BE2C (cell line): ENCODE results near the gene PATL1.
"Not testable (repeated sequence)": the region's sequence is repeated elsewhere in the genome, so short reads cannot be mapped to it uniquely, and the experiment has no call there.

Experiments
- DNase-seq: peaks from one replicate; pipeline ENCODE4 v3.0.0-alpha.2; 2020
- H3K27me3 ChIP-seq: fragments of 250-450 bp; sonication (Bioruptor Pico); 2 replicates; pipeline ENCODE4 v1.5.1; 2020; ENCODE audit warnings: mild to moderate bottlenecking
- H3K36me3 ChIP-seq: fragments of 250-450 bp; sonication (Bioruptor Pico); 2 replicates; pipeline ENCODE4 v1.5.1; 2020; ENCODE audit warnings: mild to moderate bottlenecking
- H3K4me1 ChIP-seq: fragments of 250-450 bp; sonication (Bioruptor Pico); 2 replicates; pipeline ENCODE4 v1.5.1; 2020
- H3K4me3 ChIP-seq: 2 replicates; pipeline ENCODE4 v1.5.1; 2011; ENCODE audit warnings: low read depth, low read length
- H3K9me3 ChIP-seq: fragments of 250-450 bp; sonication (Bioruptor Pico); 2 replicates; pipeline ENCODE4 v1.5.1; 2020
- TF ChIP-seq, protein P1 (sequence below): IDR thresholded peaks from 2 replicates; pipeline ENCODE4 v1.5.1; 2012; ENCODE audit warnings: mild to moderate bottlenecking, low read depth, low read length

PATL1 gene

DNA sequence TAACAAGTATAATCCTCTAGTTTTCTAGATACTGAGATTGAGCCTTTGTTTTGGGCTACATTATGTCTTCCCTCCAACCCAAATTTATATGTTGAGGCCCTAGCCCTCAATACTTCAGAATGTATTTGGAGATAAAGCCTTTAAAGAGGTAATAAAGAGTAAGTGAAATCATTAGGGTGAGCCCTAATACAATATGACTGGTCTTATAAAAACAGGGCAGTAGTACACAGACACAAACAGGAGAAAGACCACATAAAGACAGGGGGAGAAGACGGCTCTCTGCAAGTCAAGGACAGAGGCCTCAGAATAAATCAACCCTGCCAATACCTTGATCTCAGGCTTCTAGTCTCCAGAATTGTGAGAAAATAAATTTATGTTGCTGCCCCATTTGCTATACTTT is 38.5 kb upstream of the PATL1 start:
- DNase-seq, result no peak

DNA sequence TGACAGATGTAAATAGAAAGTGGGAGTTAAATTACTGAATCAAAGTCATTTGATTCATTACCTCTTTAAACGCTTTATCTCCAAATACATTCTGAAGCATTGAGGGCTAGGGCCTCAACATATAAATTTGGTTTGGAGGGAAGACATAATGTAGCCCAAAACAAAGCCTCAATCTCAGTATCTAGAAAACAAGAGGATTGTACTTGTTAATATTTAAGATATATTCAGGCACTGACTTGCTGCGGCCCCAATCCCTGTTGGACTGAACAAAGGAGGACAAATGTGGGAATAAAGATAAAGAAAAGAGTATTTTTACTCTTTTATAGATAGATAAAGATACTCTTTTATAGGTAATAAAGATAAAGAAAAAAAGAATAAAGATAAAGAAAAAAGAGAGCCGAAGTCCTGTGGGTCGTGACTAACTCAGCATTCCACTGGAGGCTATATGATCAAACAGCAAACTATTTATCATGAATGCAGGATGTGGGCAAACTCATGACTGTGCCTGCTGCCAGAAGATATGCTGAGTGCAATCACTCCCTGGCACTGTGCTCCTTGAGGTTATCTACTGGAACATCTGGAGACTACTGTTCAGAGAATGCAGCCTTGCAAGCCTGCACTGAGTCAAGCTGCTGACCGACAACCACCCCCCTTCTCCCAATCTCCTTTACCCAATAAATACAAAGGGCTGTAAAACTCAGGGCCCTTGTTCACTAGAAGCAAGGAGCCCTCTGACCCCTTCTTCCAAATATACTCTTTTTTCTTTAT is 37.9 kb upstream of the PATL1 start:
- H3K9me3 ChIP-seq, result no peaks in the 10 kb centered on the region

More for the DNA sequence above, 38.5 kb upstream of the PATL1 start:
- no peaks in the 10 kb centered on the region for H3K27me3 ChIP-seq
- no peaks in the 10 kb centered on the region for H3K9me3 ChIP-seq
- no peaks in the 10 kb centered on the region for H3K36me3 ChIP-seq
- H3K4me1 ChIP-seq, result no peaks in the 10 kb centered on the region
- TF ChIP-seq, protein P1, sequence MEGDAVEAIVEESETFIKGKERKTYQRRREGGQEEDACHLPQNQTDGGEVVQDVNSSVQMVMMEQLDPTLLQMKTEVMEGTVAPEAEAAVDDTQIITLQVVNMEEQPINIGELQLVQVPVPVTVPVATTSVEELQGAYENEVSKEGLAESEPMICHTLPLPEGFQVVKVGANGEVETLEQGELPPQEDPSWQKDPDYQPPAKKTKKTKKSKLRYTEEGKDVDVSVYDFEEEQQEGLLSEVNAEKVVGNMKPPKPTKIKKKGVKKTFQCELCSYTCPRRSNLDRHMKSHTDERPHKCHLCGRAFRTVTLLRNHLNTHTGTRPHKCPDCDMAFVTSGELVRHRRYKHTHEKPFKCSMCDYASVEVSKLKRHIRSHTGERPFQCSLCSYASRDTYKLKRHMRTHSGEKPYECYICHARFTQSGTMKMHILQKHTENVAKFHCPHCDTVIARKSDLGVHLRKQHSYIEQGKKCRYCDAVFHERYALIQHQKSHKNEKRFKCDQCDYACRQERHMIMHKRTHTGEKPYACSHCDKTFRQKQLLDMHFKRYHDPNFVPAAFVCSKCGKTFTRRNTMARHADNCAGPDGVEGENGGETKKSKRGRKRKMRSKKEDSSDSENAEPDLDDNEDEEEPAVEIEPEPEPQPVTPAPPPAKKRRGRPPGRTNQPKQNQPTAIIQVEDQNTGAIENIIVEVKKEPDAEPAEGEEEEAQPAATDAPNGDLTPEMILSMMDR, result no peak
- no peak overlapping the region for H3K4me3 ChIP-seq

DNA sequence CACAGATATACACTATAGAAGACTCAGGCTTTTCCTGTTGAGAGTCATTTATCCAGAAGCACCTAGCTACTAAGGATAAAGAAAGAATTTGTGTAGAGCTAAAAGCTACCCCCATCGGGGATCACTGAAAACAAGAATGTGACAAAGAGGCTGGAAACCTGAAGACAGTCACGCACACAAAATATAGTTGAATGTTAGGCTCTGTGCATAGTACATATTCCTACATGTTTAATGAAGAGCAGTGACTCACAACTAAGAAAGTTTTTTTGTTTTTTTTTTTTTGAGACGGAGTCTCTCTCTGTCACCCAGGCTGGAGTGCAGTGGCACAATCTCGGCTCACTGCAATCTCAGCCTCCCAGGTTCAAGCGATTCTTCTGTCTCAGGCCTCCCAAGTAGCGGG is 36.5 kb upstream of the PATL1 start:
- DNase-seq, result no peak
- TF ChIP-seq, protein P1, result no peak
- no peak overlapping the region for H3K4me3 ChIP-seq
- no peaks in the 10 kb centered on the region for H3K27me3 ChIP-seq
- no peaks in the 10 kb centered on the region for H3K9me3 ChIP-seq
- no peaks in the 10 kb centered on the region for H3K4me1 ChIP-seq
- H3K36me3 ChIP-seq, result no peaks in the 10 kb centered on the region

More for the DNA sequence above, 37.9 kb upstream of the PATL1 start:
- Histone ChIP-seq H3K36me3 (no peaks in the 10 kb centered on the region), H3K27me3 (no peaks in the 10 kb centered on the region), H3K4me3 (no peak overlapping the region), H3K4me1 (no peaks in the 10 kb centered on the region)
- TF ChIP-seq, protein P1, result no peak
- DNase-seq, result no peak

DNA sequence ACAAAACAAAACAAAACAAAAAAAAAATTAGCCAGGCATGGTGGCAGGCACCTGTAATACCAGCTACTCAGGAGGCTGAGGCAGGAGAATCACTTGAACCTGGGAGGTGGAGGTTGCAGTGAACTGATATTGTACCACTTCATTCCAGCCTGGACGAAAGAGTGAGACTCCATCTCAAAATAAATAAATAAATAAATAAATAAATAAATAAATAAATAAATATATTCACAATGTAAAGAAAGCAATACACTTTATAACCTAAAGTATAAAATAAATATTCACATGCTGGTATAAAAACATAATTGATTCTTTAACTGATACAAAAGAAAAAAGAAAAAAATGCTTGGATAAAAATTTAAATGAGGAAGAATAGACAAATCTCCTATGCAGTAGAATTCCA is 34.7 kb upstream of the PATL1 start:
- H3K4me3 ChIP-seq, DNase-seq: not testable (repeated sequence)

DNA sequence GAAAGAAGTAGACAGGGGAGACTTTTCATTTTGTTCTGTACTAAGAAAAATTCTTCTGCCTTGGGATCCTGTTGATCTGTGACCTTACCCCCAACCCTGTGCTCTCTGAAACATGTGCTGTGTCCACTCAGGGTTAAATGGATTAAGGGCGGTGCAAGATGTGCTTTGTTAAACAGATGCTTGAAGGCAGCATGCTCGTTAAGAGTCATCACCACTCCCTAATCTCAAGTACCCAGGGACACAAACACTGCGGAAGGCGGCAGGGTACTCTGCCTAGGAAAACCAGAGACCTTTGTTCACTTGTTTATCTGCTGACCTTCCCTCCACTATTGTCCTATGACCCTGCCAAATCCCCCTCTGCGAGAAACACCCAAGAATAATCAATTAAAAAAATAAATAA is 31.3 kb upstream of the PATL1 start:
- H3K27me3 ChIP-seq, H3K4me1 ChIP-seq, H3K9me3 ChIP-seq, DNase-seq, H3K4me3 ChIP-seq, H3K36me3 ChIP-seq: not testable (repeated sequence)

More for the DNA sequence above, 34.7 kb upstream of the PATL1 start:
- H3K9me3 ChIP-seq, H3K36me3 ChIP-seq, H3K27me3 ChIP-seq, H3K4me1 ChIP-seq: not testable (repeated sequence)

DNA sequence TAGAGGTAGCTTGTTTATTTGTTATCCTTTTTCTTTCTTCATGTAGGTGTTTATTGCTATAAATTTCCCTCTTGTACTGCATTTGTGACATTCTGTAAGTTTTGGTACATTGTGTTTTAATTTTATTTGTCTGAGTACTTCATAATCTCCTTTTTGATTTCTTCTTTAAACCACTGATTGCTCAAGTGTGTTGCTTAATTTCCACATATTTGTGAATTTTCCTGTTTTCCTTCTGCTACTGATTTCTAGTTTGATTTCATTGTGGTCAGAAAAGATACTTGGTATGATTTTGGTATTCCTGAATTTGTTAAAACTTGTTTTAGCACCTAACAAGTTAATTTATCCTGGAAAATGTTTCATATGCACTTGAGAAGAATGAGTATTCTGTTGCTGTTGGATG is 29.7 kb upstream of the PATL1 start:
- no peaks in the 10 kb centered on the region for H3K36me3 ChIP-seq
- no peaks in the 10 kb centered on the region for H3K4me1 ChIP-seq
- H3K4me3 ChIP-seq, result no peak overlapping the region
- no peaks in the 10 kb centered on the region for H3K9me3 ChIP-seq
- DNase-seq, result no peak
- H3K27me3 ChIP-seq, result no peaks in the 10 kb centered on the region
- TF ChIP-seq, protein P1, result no peak

DNA sequence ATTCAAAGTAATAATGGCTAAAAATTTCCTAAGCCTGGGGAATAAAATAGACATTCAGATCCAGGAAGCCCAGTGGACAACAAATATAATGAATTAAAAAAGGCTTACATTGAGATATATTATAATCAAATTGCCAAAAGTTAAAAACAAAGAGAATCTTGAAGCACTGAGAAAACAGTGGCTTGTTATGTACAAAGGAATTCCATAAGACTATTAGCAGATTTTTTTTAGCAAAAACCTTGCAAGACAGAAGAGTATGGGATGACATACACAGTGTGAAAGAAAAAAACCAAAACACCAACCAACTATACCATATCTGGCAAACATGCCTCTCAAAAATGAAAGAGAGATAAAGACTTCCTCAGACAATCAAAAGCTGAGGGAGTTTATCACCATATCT is 24.1 kb upstream of the PATL1 start:
- H3K36me3 ChIP-seq, result no peaks in the 10 kb centered on the region
- no peak overlapping the region for H3K4me3 ChIP-seq
- no peak for DNase-seq
- TF ChIP-seq, protein P1, result no peak
- H3K27me3 ChIP-seq, result no peaks in the 10 kb centered on the region
- H3K4me1 ChIP-seq, result no peaks in the 10 kb centered on the region
- H3K9me3 ChIP-seq, result no peaks in the 10 kb centered on the region
